Body of pancreas (tissue), 4 donors: ENCODE data around the gene DHRS7B.

ENCODE experiments used
- CTCF ChIP-seq, 7 experiments: fragments of 450-650 bp in 4 of 7; fragments of 200-600 bp in 3 of 7; sonication (generic) in 3 of 7; IDR thresholded peaks; one replicate each; pipeline ENCODE4 v1.5.1; 2016 to 2019; ENCODE audit warnings: antibody characterized with exemption in 7 of 7
- POLR2A ChIP-seq, 3 donors: fragments of 450-650 bp; IDR thresholded peaks; one replicate each; pipeline ENCODE4 v1.6.1; 2016; ENCODE audit warnings: antibody characterized with exemption in 3 of 3, mild to moderate bottlenecking in 2 of 3

- no peak for TF ChIP-seq POLR2A (IDR thresholded peaks at IDR 0.05)
- TF ChIP-seq CTCF (IDR thresholded peaks at IDR 0.05), result no peak
Measured at GRCh38 chr17:21212826-21213637, 86.3 kb downstream of the DHRS7B start.
